BE2C (cell line): ENCODE data around the gene GRHL1.

Experiments
- DNase-seq: peaks from one replicate; pipeline ENCODE4 v3.0.0-alpha.2; 2020
- H3K27me3 ChIP-seq: fragments of 250-450 bp; sonication (Bioruptor Pico); 2 replicates; pipeline ENCODE4 v1.5.1; 2020; ENCODE audit warnings: mild to moderate bottlenecking
- H3K36me3 ChIP-seq: fragments of 250-450 bp; sonication (Bioruptor Pico); 2 replicates; pipeline ENCODE4 v1.5.1; 2020; ENCODE audit warnings: mild to moderate bottlenecking
- H3K4me1 ChIP-seq: fragments of 250-450 bp; sonication (Bioruptor Pico); 2 replicates; pipeline ENCODE4 v1.5.1; 2020
- H3K4me3 ChIP-seq: 2 replicates; pipeline ENCODE4 v1.5.1; 2011; ENCODE audit warnings: low read depth, low read length
- H3K9me3 ChIP-seq: fragments of 250-450 bp; sonication (Bioruptor Pico); 2 replicates; pipeline ENCODE4 v1.5.1; 2020
- CTCF ChIP-seq: IDR thresholded peaks from 2 replicates; pipeline ENCODE4 v1.5.1; 2012; ENCODE audit warnings: mild to moderate bottlenecking, low read depth, low read length

Gene GRHL1

GRCh38 chr2:10045561-10046355 is 94.3 kb downstream of the GRHL1 start:
- H3K4me1 ChIP-seq: peaks cover 9% of the 10 kb centered on the region
- no peak overlapping the region for H3K4me3 ChIP-seq
- H3K9me3 ChIP-seq: no peaks in the 10 kb centered on the region
- H3K27me3 ChIP-seq: no peaks in the 10 kb centered on the region
- DNase-seq: no peak
- H3K36me3 ChIP-seq: no peaks in the 10 kb centered on the region
- TF ChIP-seq CTCF: no peak

GRCh38 chr2:10046931-10047330 is 95.4 kb downstream of the GRHL1 start:
- H3K4me3 ChIP-seq: no peak overlapping the region
- DNase-seq: no peak
- H3K4me1 ChIP-seq: peaks cover 9% of the 10 kb centered on the region
- no peak for TF ChIP-seq CTCF
- no peaks in the 10 kb centered on the region for H3K9me3 ChIP-seq
- no peaks in the 10 kb centered on the region for H3K36me3 ChIP-seq
- no peaks in the 10 kb centered on the region for H3K27me3 ChIP-seq

GRCh38 chr2:10047616-10048500 is 96.4 kb downstream of the GRHL1 start:
- H3K36me3 ChIP-seq: no peaks in the 10 kb centered on the region
- H3K9me3 ChIP-seq: no peaks in the 10 kb centered on the region
- no peak overlapping the region for H3K4me3 ChIP-seq
- no peaks in the 10 kb centered on the region for H3K27me3 ChIP-seq
- DNase-seq: no peak
- H3K4me1 ChIP-seq: peaks cover 9% of the 10 kb centered on the region
- TF ChIP-seq CTCF: no peak

GRCh38 chr2:10048501-10049171 is 97.1 kb downstream of the GRHL1 start:
- Histone ChIP-seq H3K27me3 (no peaks in the 10 kb centered on the region), H3K36me3 (0 out of 2 replicates have a peak, but pooled peaks cover 5% of the 10 kb centered on the region), H3K9me3 (no peaks in the 10 kb centered on the region), H3K4me1 (peaks cover 9% of the 10 kb centered on the region), H3K4me3 (no peak overlapping the region)
- peak; percentile 44 for DNase-seq
- peak; percentile 72 for TF ChIP-seq CTCF
